Testis (tissue), 3 donors: ENCODE data around the gene CCDC182. TPM values are rescaled to one million over a fixed set of nuclear protein-coding genes. Genes with fewer than 3 reads are reported as not detected.

Experiments used
- DNase-seq: peaks from one replicate; pipeline ENCODE4 v3.0.0-alpha.2; 2019
- H3K27ac ChIP-seq, 2 donors: fragments of 200-600 bp; sonication (generic); one replicate each; pipeline ENCODE4 v1.5.1; 2019
- H3K27me3 ChIP-seq: fragments of 200-600 bp; sonication (generic); one replicate; pipeline ENCODE4 v1.5.1; 2019
- H3K36me3 ChIP-seq: fragments of 200-600 bp; sonication (generic); one replicate; pipeline ENCODE4 v1.5.1; 2017; ENCODE audit warnings: low read depth; ENCODE audit errors: missing control alignments
- H3K4me1 ChIP-seq: fragments of 200-600 bp; sonication (generic); one replicate; pipeline ENCODE4 v1.5.1; 2019
- H3K4me3 ChIP-seq, 2 donors: fragments of 200-600 bp; sonication (generic); one replicate each; pipeline ENCODE4 v1.5.1; 2017 to 2019
- H3K9me3 ChIP-seq: fragments of 200-600 bp; sonication (generic); one replicate; pipeline ENCODE4 v1.5.1; 2017
- CTCF ChIP-seq, 3 experiments: fragments of 450-650 bp in 2 of 3; fragments of 200-600 bp in 1 of 3; sonication (generic) in 1 of 3; IDR thresholded peaks; one replicate each; pipeline ENCODE4 v1.5.1; 2016 to 2019; ENCODE audit warnings: antibody characterized with exemption in 3 of 3, mild to moderate bottlenecking in 2 of 3, moderate library complexity in 1 of 3
- POLR2A ChIP-seq: fragments of 450-650 bp; IDR thresholded peaks from one replicate; pipeline ENCODE4 v1.6.1; 2017; ENCODE audit warnings: antibody characterized with exemption, mild to moderate bottlenecking, moderate library complexity
- WGBS, 2 donors: methylation state at CpG; one replicate each; pipeline ENCODE4 v1.1.5; 2018; 5-methylcytosine and 5-hydroxymethylcytosine counted together
- intact Hi-C: fragments of 100-400 bp; cut with DNase I; formaldehyde crosslinking; loops from one replicate; pipeline ENCODE4 v1.15.1; 2023; ENCODE audit warnings: low total_unique reads
- polyA plus RNA-seq: library from polyadenylated mRNA; stranded (reverse); fragments of 350-450 nt; fragmentation: Illumina TruSeq; extraction: RNeasy Lipid Tissue Mini Kit (QIAGEN cat#74804); gene quantifications from one replicate; pipeline ENCODE4 v1.2.3, GENCODE V29; 2014; ENCODE audit warnings: low read depth, low replicate concordance; ENCODE audit not compliant: insufficient read depth
- total RNA-seq, 2 donors: library from RNA; depleted of rRNA; stranded (reverse); fragments of >200 nt; gene quantifications; one replicate each; pipeline ENCODE4 v1.2.3, GENCODE V29; 2016

Gene CCDC182
- total and polyA plus RNA-seq, 3 donors from 2014 or later: 12.5 to 33.2 (median 25.8) TPM

DNA sequence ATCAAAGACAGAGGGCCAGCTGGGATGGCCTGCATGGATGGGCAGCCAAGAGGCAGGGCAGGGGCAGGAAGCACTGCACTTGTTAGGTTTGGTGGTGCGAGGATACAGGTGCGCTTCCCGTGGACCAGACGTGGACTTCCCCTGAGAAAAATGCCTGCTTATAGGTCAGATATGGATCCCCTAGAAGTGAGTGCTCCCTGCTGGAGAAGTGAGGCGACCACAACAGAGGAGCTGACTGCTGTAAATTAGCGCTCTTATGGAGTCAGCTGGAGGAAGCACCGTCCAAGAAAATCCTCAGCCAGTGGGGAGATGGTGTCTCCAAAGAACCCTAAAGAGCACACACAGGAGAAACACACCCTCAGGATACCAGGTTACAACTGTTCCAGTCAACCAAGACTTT is 27.7 kb upstream of the CCDC182 start:
- TF ChIP-seq POLR2A (no peak), CTCF (IDR thresholded peaks at IDR 0.05) (no peak)
- Histone ChIP-seq H3K27me3 (no peaks in the 10 kb centered on the region), H3K9me3 (no peaks in the 10 kb centered on the region), H3K36me3 (no peaks in the 10 kb centered on the region), H3K4me3 (no peak overlapping the region), H3K4me1 (no peaks in the 10 kb centered on the region), H3K27ac (no peak overlapping the region)
- WGBS, 2 donors: 83 to 90% methylated on average over 7 of the region's 7 CpGs
- DNase-seq: no peak
- intact Hi-C loops: no loop called here

- WGBS, 2 donors: 72 to 80% methylated on average over 6 of the region's 6 CpGs
- Histone ChIP-seq H3K27ac (no peak overlapping the region), H3K9me3 (no peaks in the 10 kb centered on the region), H3K36me3 (no peaks in the 10 kb centered on the region), H3K27me3 (no peaks in the 10 kb centered on the region), H3K4me1 (no peaks in the 10 kb centered on the region), H3K4me3 (no peak overlapping the region)
- DNase-seq: no peak
- no peak for TF ChIP-seq CTCF (IDR thresholded peaks at IDR 0.05)
- no peak for TF ChIP-seq POLR2A
- intact Hi-C loops: no loop called here
Observed at GRCh38 chr17:57767561-57767960, 22.5 kb upstream of the CCDC182 start.

DNA sequence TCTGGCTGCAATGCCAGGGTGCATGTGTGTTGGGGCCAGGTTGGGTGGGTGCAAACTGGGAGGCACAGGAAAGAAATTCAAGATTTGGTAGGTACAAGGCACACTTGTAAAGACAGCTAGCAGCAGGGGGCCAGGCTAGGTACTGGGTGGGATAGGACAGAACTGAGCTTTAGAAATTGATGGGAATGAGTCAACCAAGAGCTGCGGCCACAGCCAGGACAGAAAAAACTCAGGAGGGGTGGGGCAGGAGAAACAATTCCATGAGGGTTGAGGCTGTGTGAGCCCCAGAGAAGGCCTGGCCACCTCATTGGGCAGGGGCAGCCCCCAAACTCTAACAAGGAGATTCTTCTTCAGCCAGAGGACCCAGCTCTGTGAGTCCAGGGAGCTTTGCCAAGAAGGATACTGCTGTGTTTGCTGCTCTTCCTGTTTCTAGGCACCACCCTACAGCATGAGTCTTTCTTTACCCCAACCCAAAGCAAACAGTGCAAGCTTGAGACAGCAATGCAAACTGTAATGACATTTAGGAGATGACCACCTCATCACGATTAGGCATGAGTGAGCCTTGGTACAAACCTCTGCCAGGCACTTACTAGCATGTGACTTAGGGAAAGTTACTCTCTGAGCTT is 21.3 kb upstream of the CCDC182 start:
- Histone ChIP-seq H3K9me3 (no peaks in the 10 kb centered on the region), H3K4me1 (no peaks in the 10 kb centered on the region), H3K27ac (no peak overlapping the region), H3K27me3 (no peaks in the 10 kb centered on the region), H3K4me3 (no peak overlapping the region), H3K36me3 (no peaks in the 10 kb centered on the region)
- intact Hi-C loops: no loop called here
- no peak for DNase-seq
- 86 to 93% methylated on average over 1 to 2 of the region's 2 CpGs for WGBS, 2 donors
- TF ChIP-seq POLR2A: no peak
- no peak for TF ChIP-seq CTCF (IDR thresholded peaks at IDR 0.05)

DNA sequence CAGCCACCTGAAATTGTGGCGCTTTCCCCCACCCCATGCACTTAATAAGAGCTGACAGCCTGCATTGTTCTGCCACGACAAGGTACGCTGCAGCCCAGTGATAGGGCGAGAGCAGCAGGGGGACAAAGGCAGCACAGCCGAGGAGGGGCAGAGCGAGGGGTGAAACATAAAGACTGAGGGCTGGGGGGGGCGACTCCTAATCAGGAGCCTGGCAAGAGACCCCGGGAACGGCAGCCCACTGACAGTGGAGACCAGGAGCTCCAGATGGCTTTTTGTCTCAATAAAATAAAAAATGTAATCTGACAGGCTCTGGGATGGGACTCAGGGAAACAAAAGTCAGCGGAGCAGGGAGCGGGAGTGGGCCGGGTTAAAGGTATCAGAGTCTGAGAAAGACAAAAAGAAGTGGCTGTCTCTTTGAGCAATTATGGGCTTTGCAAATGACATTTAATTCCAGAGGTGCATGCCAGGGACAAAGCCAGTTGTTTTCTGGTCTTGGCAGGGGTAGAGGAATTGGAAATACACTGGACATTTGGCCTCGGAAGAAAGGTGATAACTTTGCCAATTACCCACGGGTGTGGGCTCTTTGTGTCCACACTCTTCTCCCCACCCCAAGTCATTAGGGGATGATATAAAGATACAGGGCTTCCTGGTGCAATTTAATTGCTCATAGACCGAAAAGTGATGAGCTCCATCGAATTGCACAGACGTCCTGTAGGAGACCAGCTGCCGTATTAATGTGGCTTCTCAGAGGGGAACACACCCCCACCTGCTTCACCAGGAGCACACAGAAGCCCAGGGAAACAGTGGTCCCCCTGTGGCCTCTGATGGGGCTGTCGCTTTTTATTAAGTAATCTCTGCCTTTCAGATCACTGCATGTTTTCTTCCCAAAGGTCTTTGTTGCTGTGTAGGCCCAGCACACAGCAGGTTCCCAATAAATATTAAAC is 17.6 kb upstream of the CCDC182 start:
- H3K36me3 ChIP-seq: no peaks in the 10 kb centered on the region
- no peak overlapping the region for H3K4me3 ChIP-seq
- intact Hi-C loops: no loop called here
- H3K9me3 ChIP-seq: no peaks in the 10 kb centered on the region
- TF ChIP-seq POLR2A (no peak), CTCF (IDR thresholded peaks at IDR 0.05) (no peak)
- DNase-seq: no peak
- no peak overlapping the region for H3K27ac ChIP-seq
- 74 to 77% methylated on average over 19 of the region's 19 CpGs for WGBS, 2 donors
- H3K27me3 ChIP-seq: no peaks in the 10 kb centered on the region
- H3K4me1 ChIP-seq: no peaks in the 10 kb centered on the region
